HCT116 (cell line): Measurements from ENCODE around the gene HBG2. TPM values are rescaled to one million over a fixed set of nuclear protein-coding genes. Genes with fewer than 3 reads are reported as not detected.

Source experiments
- ATAC-seq: fragments of 200-7000 bp; cut with Tn5 transposase; 2 replicates; pipeline ENCODE4 v1.9.1; 2020; ENCODE audit warnings: mild to moderate bottlenecking, moderate library complexity
- BruUV-seq: library from RNA; stranded (reverse); fragments of 400-500 nt; replicated peaks from 2 replicates; lab custom pipeline; 2021; lab: Mats Ljungman, UMichigan
- CTCF ChIA-PET: fragments of 300-600 bp; sonication (Branson Sonifier 250); formaldehyde crosslinking; loops from one replicate; lab custom pipeline; 2021; ENCODE audit warnings: antibody characterized with exemption; lab: Charles Lee
- POLR2A ChIA-PET: fragments of 300-600, 350-600 bp; sonication (Branson Sonifier 250); formaldehyde crosslinking; loops from one replicate; lab custom pipeline; 2021; ENCODE audit warnings: antibody characterized with exemption; lab: Charles Lee
- RAD21 ChIA-PET, 2 experiments: fragments of 300-600 bp; sonication (Branson Sonifier 250); formaldehyde crosslinking; loops; one replicate each; lab custom pipeline; 2023; ENCODE audit warnings: low total read pairs in 2 of 2; ENCODE audit not compliant: uncharacterized antibody in 2 of 2, unreplicated experiment in 2 of 2, low non-redundant PET in 1 of 2; lab: Charles Lee
- DNase-seq: peaks from one replicate; pipeline ENCODE4 v3.0.0-alpha.2; 2010; ENCODE audit warnings: low read depth, low spot score
- H2AFZ ChIP-seq: fragments of 200-600 bp; shearing (Covaris generic), sonication (generic); 2 replicates; pipeline ENCODE4 v1.6.1; 2017; ENCODE audit warnings: low read depth, mixed run types, mixed read lengths, antibody characterized with exemption, low read length; ENCODE audit not compliant: poor library complexity, severe bottlenecking
- H3K27ac ChIP-seq: 2 replicates; pipeline ENCODE4 v1.5.1; 2012; ENCODE audit warnings: low read depth, low read length
- H3K27me3 ChIP-seq: fragments of 200-600 bp; sonication (generic); 2 replicates; pipeline ENCODE4 v1.6.1; 2016; ENCODE audit warnings: mixed run types, low read length, mixed read lengths; ENCODE audit not compliant: insufficient read depth
- H3K36me3 ChIP-seq, 2 experiments: fragments of 200-500 bp in 1 of 2; fragments of 200-600 bp in 1 of 2; sonication (Bioruptor generic) in 1 of 2; sonication (generic) in 1 of 2; 2 replicates each; pipeline versions ENCODE4 v1.5.1 to v1.6.1; 2014 to 2016; ENCODE audit warnings: low read length in 2 of 2, inconsistent platforms in 1 of 2, mixed read lengths in 1 of 2, mixed run types in 1 of 2; ENCODE audit not compliant: insufficient read depth in 2 of 2, control insufficient read depth in 1 of 2
- H3K4me1 ChIP-seq, 2 experiments: fragments of 200-600 bp in 1 of 2; sonication (generic) in 1 of 2; 2 replicates each; pipeline versions ENCODE4 v1.5.1 to v1.6.1; 2012 to 2017; ENCODE audit warnings: low read length in 2 of 2, inconsistent platforms in 1 of 2, mild to moderate bottlenecking in 1 of 2, mixed read lengths in 1 of 2, mixed run types in 1 of 2, moderate library complexity in 1 of 2; ENCODE audit not compliant: insufficient read depth in 2 of 2, control insufficient read depth in 1 of 2
- H3K4me2 ChIP-seq: fragments of 200-600 bp; sonication (generic); 2 replicates; pipeline ENCODE4 v1.6.1; 2017; ENCODE audit warnings: mixed run types, low read length, mixed read lengths
- H3K4me3 ChIP-seq, 2 experiments: fragments of 200-600 bp in 1 of 2; sonication (generic) in 1 of 2; replicated peaks in 1 of 2; 2 replicates each; pipeline ENCODE4 v1.5.1; 2011 to 2016; ENCODE audit warnings: low read length in 2 of 2, control low read depth in 1 of 2, low read depth in 1 of 2, mild to moderate bottlenecking in 1 of 2, mixed read lengths in 1 of 2, mixed run types in 1 of 2
- H3K79me2 ChIP-seq: fragments of 200-600 bp; sonication (generic); 2 replicates; pipeline ENCODE4 v1.6.1; 2017; ENCODE audit warnings: mild to moderate bottlenecking, mixed run types, low read length, moderate library complexity, mixed read lengths; ENCODE audit not compliant: insufficient read depth
- H3K9ac ChIP-seq: fragments of 200-600 bp; sonication (generic); 2 replicates; pipeline ENCODE4 v1.6.1; 2016; ENCODE audit warnings: low read length, mixed read lengths
- H3K9me2 ChIP-seq: fragments of 200-600 bp; sonication (generic), shearing (Covaris generic); 2 replicates; pipeline ENCODE4 v1.6.1; 2017; ENCODE audit warnings: mixed run types, mild to moderate bottlenecking, moderate library complexity; ENCODE audit not compliant: insufficient read depth
- H3K9me3 ChIP-seq, 2 experiments: fragments of 200-500 bp in 1 of 2; fragments of 200-600 bp in 1 of 2; sonication (Bioruptor generic) in 1 of 2; sonication (generic) in 1 of 2; 2 replicates each; pipeline ENCODE4 v1.6.1; 2014 to 2017; ENCODE audit warnings: low read length in 2 of 2, mixed read lengths in 2 of 2, inconsistent platforms in 1 of 2, low read depth in 1 of 2, mild to moderate bottlenecking in 1 of 2, mixed run types in 1 of 2, moderate library complexity in 1 of 2; ENCODE audit not compliant: control insufficient read depth in 1 of 2, insufficient read depth in 1 of 2
- H4K20me1 ChIP-seq: fragments of 200-600 bp; sonication (generic), shearing (Covaris generic); 2 replicates; pipeline ENCODE4 v1.6.1; 2017; ENCODE audit warnings: mixed run types, mild to moderate bottlenecking, moderate library complexity; ENCODE audit not compliant: insufficient read depth
- CBX3 ChIP-seq: IDR thresholded peaks from 2 replicates; pipeline ENCODE4 v1.6.1; 2012; ENCODE audit warnings: low read depth
- FOSL1 ChIP-seq: IDR thresholded peaks from 2 replicates; pipeline ENCODE4 v1.6.1; 2012; ENCODE audit warnings: low read depth
- POLR2A ChIP-seq: IDR thresholded peaks from 2 replicates; pipeline ENCODE4 v1.7.0; 2011; ENCODE audit warnings: borderline replicate concordance; ENCODE audit not compliant: insufficient read depth, insufficient read length; ENCODE audit errors: extremely low read depth
- POLR2AphosphoS5 ChIP-seq: IDR thresholded peaks from 2 replicates; pipeline ENCODE4 v1.6.1; 2011; ENCODE audit warnings: mild to moderate bottlenecking, low read depth, low read length, moderate library complexity
- RAD21 ChIP-seq: IDR thresholded peaks from 2 replicates; pipeline ENCODE4 v1.6.1; 2012; ENCODE audit warnings: low read depth, mild to moderate bottlenecking
- SIN3A ChIP-seq: IDR thresholded peaks from 2 replicates; pipeline ENCODE4 v1.6.1; 2012; ENCODE audit warnings: low read depth
- SP1 ChIP-seq: IDR thresholded peaks from 2 replicates; pipeline ENCODE4 v1.6.1; 2012; ENCODE audit warnings: low read depth
- TCF7L2 ChIP-seq: IDR thresholded peaks from 2 replicates; pipeline ENCODE4 v1.7.0; 2011; ENCODE audit warnings: borderline replicate concordance, inconsistent platforms; ENCODE audit not compliant: insufficient read depth, insufficient read length; ENCODE audit errors: extremely low read depth
- ZNF274 ChIP-seq: fragments of 200-500 bp; sonication (Bioruptor generic); IDR thresholded peaks from 2 replicates; pipeline ENCODE4 v1.6.1; 2014; ENCODE audit warnings: mild to moderate bottlenecking, low read depth, low read length, inconsistent platforms
- intact Hi-C: fragments of 100-400 bp; cut with micrococcal nuclease; formaldehyde crosslinking; loops from 2 replicates; pipeline ENCODE4 v1.10.0; 2022
- total RNA-seq: library from RNA; stranded (reverse); gene quantifications from one replicate; pipeline ENCODE4 v1.2.1, GENCODE V29; 2021; ENCODE audit not compliant: unreplicated experiment
- TF ChIP-seq, protein P1 (sequence below): IDR thresholded peaks from 2 replicates; pipeline ENCODE4 v1.6.1; 2011; ENCODE audit warnings: mild to moderate bottlenecking, low read length, moderate library complexity; ENCODE audit not compliant: insufficient replicate concordance; ENCODE audit errors: extremely low read depth
- TF ChIP-seq, protein P2 (sequence below): IDR thresholded peaks from 2 replicates; pipeline ENCODE4 v1.6.1; 2012
- TF ChIP-seq, protein P3 (sequence below): IDR thresholded peaks from 2 replicates; pipeline ENCODE4 v1.6.1; 2012
- TF ChIP-seq, protein P4 (sequence below), 3 experiments: fragments of 200-600 bp in 1 of 3; sonication (generic) in 1 of 3; IDR thresholded peaks in 2 of 3; conservative IDR thresholded peaks in 1 of 3; 2 replicates each; pipeline ENCODE4 v1.5.1; 2012 to 2017; ENCODE audit warnings: low read depth in 2 of 3, low read length in 2 of 3, antibody characterized with exemption in 1 of 3, borderline replicate concordance in 1 of 3, control low read depth in 1 of 3, mild to moderate bottlenecking in 1 of 3, mixed read lengths in 1 of 3, mixed run types in 1 of 3, moderate library complexity in 1 of 3; ENCODE audit not compliant: insufficient read depth in 1 of 3

Gene HBG2
- total RNA-seq, 1 experiment from 2014 or later: 48.1 TPM

DNA sequence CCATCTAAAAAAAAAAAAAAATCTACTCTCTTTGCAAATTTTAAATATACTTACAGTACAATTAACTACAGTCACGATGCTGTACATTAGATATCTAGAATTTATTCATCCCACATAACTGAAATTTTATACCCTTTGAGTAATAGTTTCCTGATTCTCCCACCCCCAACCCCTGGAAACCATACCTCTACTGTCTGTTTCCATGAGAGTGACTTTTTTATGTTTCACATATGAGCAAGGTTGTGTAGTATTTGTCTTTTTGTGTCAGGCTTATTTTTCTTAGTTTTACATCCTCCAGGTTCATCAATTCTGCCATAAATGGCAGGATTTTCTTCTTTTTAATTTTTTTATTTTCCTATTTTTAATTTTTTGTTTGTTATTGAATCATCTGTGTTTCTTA lies 30.9 kb downstream of the HBG2 start:
- ATAC-seq: no peak
- Histone ChIP-seq H3K4me1 (no peaks in the 10 kb centered on the region), H3K79me2 (no peaks in the 10 kb centered on the region), H3K9me3 (no peaks in the 10 kb centered on the region), H3K36me3 (no peaks in the 10 kb centered on the region), H2AFZ (no peak overlapping the region), H3K27me3 (no peaks in the 10 kb centered on the region), H4K20me1 (no peaks in the 10 kb centered on the region), H3K4me2 (no peak overlapping the region), H3K4me3 (no peak overlapping the region), H3K9ac (no peak overlapping the region), H3K27ac (no peak overlapping the region), H3K9me2 (no peaks in the 10 kb centered on the region)
- ChIA-PET RAD21 (no interaction called here), POLR2A (no interaction called here), CTCF (no interaction called here)
- intact Hi-C loops: no loop called here
- DNase-seq: no peak
- TF ChIP-seq SIN3A (no peak), RAD21 (no peak), CBX3 (no peak), POLR2AphosphoS5 (no peak), POLR2A (no peak)
- TF ChIP-seq, protein P1, sequence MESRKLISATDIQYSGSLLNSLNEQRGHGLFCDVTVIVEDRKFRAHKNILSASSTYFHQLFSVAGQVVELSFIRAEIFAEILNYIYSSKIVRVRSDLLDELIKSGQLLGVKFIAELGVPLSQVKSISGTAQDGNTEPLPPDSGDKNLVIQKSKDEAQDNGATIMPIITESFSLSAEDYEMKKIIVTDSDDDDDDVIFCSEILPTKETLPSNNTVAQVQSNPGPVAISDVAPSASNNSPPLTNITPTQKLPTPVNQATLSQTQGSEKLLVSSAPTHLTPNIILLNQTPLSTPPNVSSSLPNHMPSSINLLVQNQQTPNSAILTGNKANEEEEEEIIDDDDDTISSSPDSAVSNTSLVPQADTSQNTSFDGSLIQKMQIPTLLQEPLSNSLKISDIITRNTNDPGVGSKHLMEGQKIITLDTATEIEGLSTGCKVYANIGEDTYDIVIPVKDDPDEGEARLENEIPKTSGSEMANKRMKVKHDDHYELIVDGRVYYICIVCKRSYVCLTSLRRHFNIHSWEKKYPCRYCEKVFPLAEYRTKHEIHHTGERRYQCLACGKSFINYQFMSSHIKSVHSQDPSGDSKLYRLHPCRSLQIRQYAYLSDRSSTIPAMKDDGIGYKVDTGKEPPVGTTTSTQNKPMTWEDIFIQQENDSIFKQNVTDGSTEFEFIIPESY: no peak
- TF ChIP-seq, protein P2, sequence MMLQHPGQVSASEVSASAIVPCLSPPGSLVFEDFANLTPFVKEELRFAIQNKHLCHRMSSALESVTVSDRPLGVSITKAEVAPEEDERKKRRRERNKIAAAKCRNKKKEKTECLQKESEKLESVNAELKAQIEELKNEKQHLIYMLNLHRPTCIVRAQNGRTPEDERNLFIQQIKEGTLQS: no peak
- no TSS peak for BruUV-seq

DNA sequence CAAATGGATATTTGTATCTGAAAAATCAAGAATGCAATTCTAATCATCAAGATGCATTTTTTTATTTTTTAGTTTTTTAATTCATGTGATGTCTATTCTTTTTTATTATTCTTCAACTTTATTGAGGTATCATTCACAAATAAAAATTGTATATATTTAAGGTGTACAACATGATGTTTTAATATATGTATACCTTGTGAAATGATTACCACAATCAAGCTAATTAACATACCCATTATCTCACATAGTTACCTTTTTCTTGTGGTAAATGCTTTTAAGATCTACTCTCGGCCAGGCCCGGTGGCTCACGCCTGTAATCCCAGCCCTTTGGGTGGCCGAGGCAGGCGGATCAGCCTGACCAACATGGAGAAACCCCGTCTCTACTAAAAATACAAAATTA lies 31.4 kb downstream of the HBG2 start:
- H3K36me3 ChIP-seq: no peaks in the 10 kb centered on the region
- no TSS peak for BruUV-seq
- no peak for DNase-seq
- CTCF ChIA-PET: no interaction called here
- no peak overlapping the region for H2AFZ ChIP-seq
- H3K27me3 ChIP-seq: no peaks in the 10 kb centered on the region
- no peak overlapping the region for H3K27ac ChIP-seq
- H3K9me3 ChIP-seq: no peaks in the 10 kb centered on the region
- no peaks in the 10 kb centered on the region for H3K79me2 ChIP-seq
- H3K9me2 ChIP-seq: no peaks in the 10 kb centered on the region
- H3K4me2 ChIP-seq: no peak overlapping the region
- H3K4me1 ChIP-seq: no peaks in the 10 kb centered on the region
- RAD21 ChIA-PET: no interaction called here
- H3K9ac ChIP-seq: no peak overlapping the region
- no peaks in the 10 kb centered on the region for H4K20me1 ChIP-seq
- POLR2A ChIA-PET: no interaction called here
- intact Hi-C loops: no loop called here
- no peak for ATAC-seq
- no peak overlapping the region for H3K4me3 ChIP-seq
- TF ChIP-seq ZNF274: no peak
- no peak for TF ChIP-seq SIN3A
- TF ChIP-seq SP1: no peak
- TF ChIP-seq, protein P3, sequence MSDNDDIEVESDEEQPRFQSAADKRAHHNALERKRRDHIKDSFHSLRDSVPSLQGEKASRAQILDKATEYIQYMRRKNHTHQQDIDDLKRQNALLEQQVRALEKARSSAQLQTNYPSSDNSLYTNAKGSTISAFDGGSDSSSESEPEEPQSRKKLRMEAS: no peak
- no peak for TF ChIP-seq FOSL1
- no peak for TF ChIP-seq TCF7L2
- TF ChIP-seq, protein P1: no peak
- TF ChIP-seq, protein P4, sequence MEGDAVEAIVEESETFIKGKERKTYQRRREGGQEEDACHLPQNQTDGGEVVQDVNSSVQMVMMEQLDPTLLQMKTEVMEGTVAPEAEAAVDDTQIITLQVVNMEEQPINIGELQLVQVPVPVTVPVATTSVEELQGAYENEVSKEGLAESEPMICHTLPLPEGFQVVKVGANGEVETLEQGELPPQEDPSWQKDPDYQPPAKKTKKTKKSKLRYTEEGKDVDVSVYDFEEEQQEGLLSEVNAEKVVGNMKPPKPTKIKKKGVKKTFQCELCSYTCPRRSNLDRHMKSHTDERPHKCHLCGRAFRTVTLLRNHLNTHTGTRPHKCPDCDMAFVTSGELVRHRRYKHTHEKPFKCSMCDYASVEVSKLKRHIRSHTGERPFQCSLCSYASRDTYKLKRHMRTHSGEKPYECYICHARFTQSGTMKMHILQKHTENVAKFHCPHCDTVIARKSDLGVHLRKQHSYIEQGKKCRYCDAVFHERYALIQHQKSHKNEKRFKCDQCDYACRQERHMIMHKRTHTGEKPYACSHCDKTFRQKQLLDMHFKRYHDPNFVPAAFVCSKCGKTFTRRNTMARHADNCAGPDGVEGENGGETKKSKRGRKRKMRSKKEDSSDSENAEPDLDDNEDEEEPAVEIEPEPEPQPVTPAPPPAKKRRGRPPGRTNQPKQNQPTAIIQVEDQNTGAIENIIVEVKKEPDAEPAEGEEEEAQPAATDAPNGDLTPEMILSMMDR (IDR thresholded peaks at IDR 0.05 in 2 of 3, conservative IDR thresholded peaks at IDR 0.05 in 1 of 3; ENCODE audit: borderline replicate concordance in 1 of 3, insufficient read depth in 1 of 3, low read depth in 2 of 3, low read length in 2 of 3): no peak
- no peak for TF ChIP-seq CBX3
- TF ChIP-seq, protein P2: no peak
